Stimulated activated CD8-positive, alpha-beta memory T cell treated with anti-CD3 and anti-CD28 coated beads, Interleukin-4, amount 100 ng/mL, for 1 hour (primary cell): ENCODE data around the gene CAMK1D.

Source experiments
- DNase-seq, 2 donors: peaks; one replicate each; pipeline ENCODE4 v3.0.0-alpha.2; 2020; ENCODE audit warnings: low read depth in 2 of 2, low spot score in 1 of 2

CAMK1D gene

GRCh38 chr10:12369982-12370381 is 20.6 kb downstream of the CAMK1D start:
- DNase-seq, result no peak

GRCh38 chr10:12372846-12373245 is 23.5 kb downstream of the CAMK1D start:
- DNase-seq, result no peak

GRCh38 chr10:12375076-12375504 is 25.7 kb downstream of the CAMK1D start:
- no peak for DNase-seq

DNA sequence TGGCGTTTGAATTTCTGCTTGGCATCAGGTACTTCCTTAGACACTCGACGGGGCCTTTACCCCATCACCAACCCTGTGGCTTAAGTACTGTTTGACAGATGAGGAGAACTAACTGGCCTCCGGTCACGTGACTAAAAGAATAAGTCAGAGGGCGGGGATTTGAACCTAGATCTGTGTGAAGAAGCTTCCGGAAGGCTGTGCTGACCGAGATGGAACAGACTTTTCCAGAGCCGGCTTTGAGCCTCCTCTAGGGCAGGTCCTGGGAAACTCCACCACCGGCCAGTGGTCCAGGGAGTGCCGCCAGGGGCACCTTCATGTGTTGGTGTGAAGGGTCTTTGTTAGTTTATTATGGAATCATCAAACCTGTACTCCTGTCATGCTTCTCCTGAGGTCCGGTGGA is 26.9 kb downstream of the CAMK1D start:
- DNase-seq, result no peak

- no peak for DNase-seq
These were observed 28.4 kb downstream of the CAMK1D start for GRCh38 chr10:12377658-12378290.

- no peak for DNase-seq
These were observed 31.7 kb downstream of the CAMK1D start for GRCh38 chr10:12380999-12381398.

GRCh38 chr10:12381536-12382156 is 32.3 kb downstream of the CAMK1D start:
- DNase-seq, result no peak

DNA sequence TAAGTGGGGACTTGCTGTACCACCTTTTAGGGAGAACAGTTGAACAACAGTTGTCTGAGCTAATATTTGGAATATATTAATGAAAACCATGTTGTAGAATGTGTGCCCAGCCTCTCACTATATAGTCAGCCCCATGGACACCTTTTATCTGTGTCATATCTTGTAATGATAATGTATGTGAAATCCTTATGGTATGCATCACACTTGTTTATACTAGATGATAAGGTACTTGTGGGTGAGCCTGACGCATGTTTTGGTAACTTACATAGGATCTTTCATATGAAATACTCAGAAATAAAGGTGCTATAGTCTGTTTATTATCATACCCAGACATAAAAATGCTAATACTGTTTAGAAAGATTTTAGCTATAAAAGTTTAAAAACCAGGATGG is 32.8 kb downstream of the CAMK1D start:
- DNase-seq, result no peak

DNA sequence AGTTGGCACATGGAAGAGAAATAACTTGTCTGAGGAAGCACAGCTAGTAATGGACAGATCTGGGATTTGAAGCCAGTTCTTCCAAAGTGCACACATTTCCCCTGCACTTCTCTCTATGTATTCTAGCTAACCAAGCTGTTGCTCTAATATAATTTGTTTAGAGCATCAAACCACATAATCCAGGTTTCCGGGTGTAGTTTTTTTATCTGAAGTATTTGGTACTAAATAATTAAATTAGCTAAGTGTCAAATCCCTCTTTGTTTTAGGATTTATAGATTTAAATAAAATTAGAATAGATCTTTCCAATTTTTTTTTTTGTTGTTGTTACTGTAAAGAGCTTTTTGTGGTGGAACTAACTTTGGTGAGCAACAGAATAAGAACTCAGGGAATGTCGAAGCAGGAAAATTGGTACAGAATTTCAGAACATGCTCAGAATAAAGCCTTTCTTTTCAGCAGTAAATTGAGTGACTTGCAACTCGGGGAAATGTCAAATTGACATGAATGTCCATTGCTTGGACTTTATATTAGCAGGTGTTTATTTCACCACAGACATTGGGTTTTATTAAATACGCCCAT is 33.7 kb downstream of the CAMK1D start:
- DNase-seq, result no peak

DNA sequence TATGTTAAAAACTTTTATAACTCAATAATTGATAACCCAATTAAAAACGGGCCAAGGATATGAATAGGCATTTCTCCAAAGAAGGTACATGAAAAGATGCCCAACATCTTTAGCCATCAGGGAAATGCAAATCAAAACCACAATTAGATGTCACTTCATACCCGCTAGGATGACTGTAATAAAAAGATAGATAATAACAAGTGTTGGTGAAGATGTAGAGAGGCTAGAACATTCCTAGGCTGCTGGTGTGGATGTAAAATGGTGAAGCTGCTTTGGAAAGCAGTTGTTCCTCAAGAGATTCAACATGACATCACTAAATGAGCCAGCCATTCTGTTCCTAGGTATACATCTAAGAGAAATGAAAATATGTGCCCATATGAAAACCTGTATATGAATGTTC is 35.6 kb downstream of the CAMK1D start:
- no peak for DNase-seq

- no peak for DNase-seq
These were observed 38.3 kb downstream of the CAMK1D start for GRCh38 chr10:12387561-12388210.

DNA sequence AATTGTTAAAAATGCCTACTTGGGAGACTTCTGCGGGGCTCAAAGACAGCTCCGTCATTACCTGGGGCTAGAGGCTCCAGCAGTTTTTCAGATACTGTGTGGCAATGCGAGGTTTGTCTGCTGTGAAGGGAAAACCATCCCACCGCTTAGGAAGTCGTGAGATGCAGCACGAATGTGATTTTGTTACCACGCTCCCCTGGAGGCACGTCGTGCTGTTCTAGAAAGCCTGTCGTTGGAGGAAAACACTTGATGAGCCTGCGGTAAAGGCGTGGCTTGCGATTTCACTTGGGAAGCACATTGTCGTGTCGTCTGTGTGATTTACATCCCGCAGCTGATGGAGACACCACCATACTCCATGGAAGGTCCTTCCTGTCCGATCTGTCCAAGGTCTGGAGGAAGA is 39.3 kb downstream of the CAMK1D start:
- no peak for DNase-seq

DNA sequence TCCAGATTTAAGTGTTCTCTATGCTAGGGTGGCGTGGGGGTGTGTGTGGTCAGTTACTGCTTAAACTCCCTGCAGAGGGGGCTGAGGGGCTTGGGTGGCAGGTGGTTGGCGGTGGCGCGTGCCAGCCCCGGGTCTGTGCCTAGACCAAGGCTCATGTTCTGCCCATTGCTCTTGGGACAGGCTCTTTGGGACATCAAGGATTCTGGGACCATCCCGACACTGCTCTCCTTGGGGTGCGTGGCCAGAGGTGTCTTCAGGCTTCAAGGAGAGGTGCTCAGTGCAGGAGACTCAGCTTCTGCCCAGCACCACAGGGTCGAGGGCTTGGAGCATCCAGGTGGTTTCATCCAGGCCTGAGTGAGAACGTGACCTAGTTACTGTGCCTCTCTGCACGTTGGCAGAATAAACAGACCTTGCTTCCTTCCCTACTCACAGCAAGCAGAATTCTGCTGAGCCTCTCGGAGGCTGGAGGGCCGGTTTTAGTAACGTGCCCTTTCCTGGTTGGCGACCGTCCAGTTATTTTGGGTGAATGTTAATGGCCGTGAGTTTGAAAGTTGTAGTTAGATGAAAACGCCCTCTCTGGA is 39.9 kb downstream of the CAMK1D start:
- no peak for DNase-seq

GRCh38 chr10:12390733-12391132 is 41.4 kb downstream of the CAMK1D start:
- DNase-seq, result no peak

- no peak for DNase-seq
These were observed 41.9 kb downstream of the CAMK1D start for GRCh38 chr10:12391206-12391605.

GRCh38 chr10:12393831-12394230 is 44.5 kb downstream of the CAMK1D start:
- DNase-seq, result no peak

- DNase-seq, result no peak
These were observed 45.1 kb downstream of the CAMK1D start for GRCh38 chr10:12394241-12395033.

- DNase-seq, result no peak
These were observed 46.7 kb downstream of the CAMK1D start for GRCh38 chr10:12396093-12396492.

- DNase-seq, result no peak
These were observed 47.2 kb downstream of the CAMK1D start for GRCh38 chr10:12396567-12396966.

- no peak for DNase-seq
These were observed 48.0 kb downstream of the CAMK1D start for GRCh38 chr10:12397147-12397896.
